HL-60/S4 treated with retinoic acid at 250 ng/mL for 4 days and 3 days (cell line): ENCODE measurements around the gene MUC6.
"Not testable (repeated sequence)": the region's sequence is repeated elsewhere in the genome, so short reads cannot be mapped to it uniquely, and the experiment has no call there.

Experiments
- in situ Hi-C: fragments of 300-500 bp; cut with MboI; formaldehyde crosslinking; loops from 2 replicates; pipeline ENCODE4 v1.7.0; 2022; ENCODE audit warnings: low sequenced_read_pairs

Gene MUC6

GRCh38 chr11:1027483-1028290, 8.8 kb downstream of the MUC6 start:
- in situ Hi-C loops: loop anchor here (25.0 kb wide), 1 partner anchor 165 kb away; no protein-coding TSS in a partner anchor

GRCh38 chr11:1026641-1027482, 9.7 kb downstream of the MUC6 start:
- in situ Hi-C loops: loop anchor here (25.0 kb wide), 1 partner anchor 165 kb away; no protein-coding TSS in a partner anchor

- in situ Hi-C loops: loop anchor here (25.0 kb wide), 1 partner anchor 164 kb away; no protein-coding TSS in a partner anchor
Observed at GRCh38 chr11:1026163-1026450, 10.4 kb downstream of the MUC6 start.

GRCh38 chr11:1025410-1026162, 10.9 kb downstream of the MUC6 start:
- in situ Hi-C loops: loop anchor here (25.0 kb wide), 1 partner anchor 163 kb away; no protein-coding TSS in a partner anchor

GRCh38 chr11:1024597-1025409, 11.7 kb downstream of the MUC6 start:
- in situ Hi-C loops: loop anchor here (25.0 kb wide), 1 partner anchor 163 kb away; no protein-coding TSS in a partner anchor

GRCh38 chr11:1023811-1024596, 12.5 kb downstream of the MUC6 start:
- in situ Hi-C loops: no loop called here

GRCh38 chr11:1022908-1023810, 13.4 kb downstream of the MUC6 start:
- in situ Hi-C loops: no loop called here

- in situ Hi-C loops: no loop called here
Observed at GRCh38 chr11:1022411-1022810, 14.1 kb downstream of the MUC6 start.

- in situ Hi-C loops: no loop called here
Observed at GRCh38 chr11:1020211-1020905, 16.2 kb downstream of the MUC6 start.

- in situ Hi-C loops: no loop called here
Observed at GRCh38 chr11:1019321-1019910, 17.1 kb downstream of the MUC6 start.

- in situ Hi-C loops: no loop called here
Observed at GRCh38 chr11:1018091-1018490, 18.4 kb downstream of the MUC6 start.

GRCh38 chr11:1017269-1018005, 19.1 kb downstream of the MUC6 start:
- in situ Hi-C loops: no loop called here

GRCh38 chr11:1016610-1017126, 19.9 kb downstream of the MUC6 start:
- in situ Hi-C loops: not testable (repeated sequence)

GRCh38 chr11:1015826-1016545, 20.5 kb downstream of the MUC6 start:
- in situ Hi-C loops: no loop called here

- in situ Hi-C loops: no loop called here
Observed at GRCh38 chr11:1015064-1015463, 21.5 kb downstream of the MUC6 start.

- in situ Hi-C loops: no loop called here
Observed at GRCh38 chr11:1014276-1014675, 22.2 kb downstream of the MUC6 start.
